Adrenal gland (tissue), 5 donors: ENCODE results near the gene MLLT6.

Source experiments
- CTCF ChIP-seq, 6 experiments: fragments of 450-650 bp in 4 of 6; fragments of 200-600 bp in 2 of 6; sonication (generic) in 1 of 6; IDR thresholded peaks; 1 replicate in 5 of 6; 2 replicates in 1 of 6; pipeline versions ENCODE4 v1.5.1 to v1.8.0; 2016 to 2021; ENCODE audit warnings: antibody characterized with exemption in 6 of 6, mild to moderate bottlenecking in 2 of 6, moderate library complexity in 1 of 6
- POLR2A ChIP-seq, 2 donors: fragments of 450-650 bp; IDR thresholded peaks; one replicate each; pipeline ENCODE4 v1.6.1; 2017; ENCODE audit warnings: antibody characterized with exemption in 2 of 2, mild to moderate bottlenecking in 2 of 2, moderate library complexity in 1 of 2
- donor health status: DM: no; HTN: no; CAD: no.

GRCh38 chr17:38705523-38705802 is 390 bp downstream of the MLLT6 start:
- TF ChIP-seq CTCF (IDR thresholded peaks at IDR 0.05), result no peak
- TF ChIP-seq POLR2A (IDR thresholded peaks at IDR 0.05), result no peak
